ENCODE data around the gene TSGA10IP. TPM values are rescaled to one million over a fixed set of nuclear protein-coding genes. Genes with fewer than 3 reads are reported as not detected.

TSGA10IP gene
- total RNA-seq, 4 donors from 2014 or later = not detected

DNA sequence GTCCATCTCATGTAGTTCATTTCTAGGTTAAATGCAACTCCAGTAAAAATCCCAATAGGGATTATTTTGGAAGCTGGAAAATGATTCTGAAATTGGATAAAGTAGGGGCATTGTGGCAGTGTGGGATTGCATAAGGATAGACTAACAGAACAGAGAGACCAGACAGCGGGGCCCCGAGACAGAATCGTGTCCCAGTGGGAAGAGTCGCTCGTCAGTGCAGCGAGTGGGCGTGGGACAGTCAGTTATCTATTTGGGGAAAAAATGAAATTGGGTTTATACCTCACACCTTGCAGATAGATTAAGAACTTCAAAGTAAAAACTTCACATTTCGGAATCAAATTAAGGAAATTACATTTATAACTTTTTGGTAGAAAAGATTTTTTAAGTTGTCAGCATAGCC is 26.8 kb downstream of the TSGA10IP start:
- no peak overlapping the region for H3K27ac ChIP-seq
- TF ChIP-seq, protein P1, sequence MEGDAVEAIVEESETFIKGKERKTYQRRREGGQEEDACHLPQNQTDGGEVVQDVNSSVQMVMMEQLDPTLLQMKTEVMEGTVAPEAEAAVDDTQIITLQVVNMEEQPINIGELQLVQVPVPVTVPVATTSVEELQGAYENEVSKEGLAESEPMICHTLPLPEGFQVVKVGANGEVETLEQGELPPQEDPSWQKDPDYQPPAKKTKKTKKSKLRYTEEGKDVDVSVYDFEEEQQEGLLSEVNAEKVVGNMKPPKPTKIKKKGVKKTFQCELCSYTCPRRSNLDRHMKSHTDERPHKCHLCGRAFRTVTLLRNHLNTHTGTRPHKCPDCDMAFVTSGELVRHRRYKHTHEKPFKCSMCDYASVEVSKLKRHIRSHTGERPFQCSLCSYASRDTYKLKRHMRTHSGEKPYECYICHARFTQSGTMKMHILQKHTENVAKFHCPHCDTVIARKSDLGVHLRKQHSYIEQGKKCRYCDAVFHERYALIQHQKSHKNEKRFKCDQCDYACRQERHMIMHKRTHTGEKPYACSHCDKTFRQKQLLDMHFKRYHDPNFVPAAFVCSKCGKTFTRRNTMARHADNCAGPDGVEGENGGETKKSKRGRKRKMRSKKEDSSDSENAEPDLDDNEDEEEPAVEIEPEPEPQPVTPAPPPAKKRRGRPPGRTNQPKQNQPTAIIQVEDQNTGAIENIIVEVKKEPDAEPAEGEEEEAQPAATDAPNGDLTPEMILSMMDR (IDR thresholded peaks at IDR 0.05) = no peak
- TF ChIP-seq POLR2A (IDR thresholded peaks at IDR 0.05) = no peak
- TF ChIP-seq EP300 (IDR thresholded peaks at IDR 0.05; ENCODE audit: low read depth) = no peak
- no peak for TF ChIP-seq POLR2AphosphoS5 (IDR thresholded peaks at IDR 0.05)
- 89 to 94% methylated on average over 8 of the region's 8 CpGs for WGBS, 2 donors (ENCODE audit: low coverage in 1 of 2)
- no peak for DNase-seq
- peaks cover 0 to 31% (median 15%) of the 10 kb centered on the region in 4 donors for H3K36me3 ChIP-seq
- no peaks in the 10 kb centered on the region for H3K4me1 ChIP-seq
- H3K9me3 ChIP-seq = no peaks in the 10 kb centered on the region
- no peak overlapping the region for H3K4me3 ChIP-seq
- in situ Hi-C loops (cut with MboI; ENCODE audit: low pct_ligation_motif_present in 1 of 4, low pct_unique_long_range_greater_than_20kb in 1 of 4, low sequenced_read_pairs in 3 of 4) = no loop called here
- H3K27me3 ChIP-seq = no peaks in the 10 kb centered on the region
- intact Hi-C loops (cut with DNase I; ENCODE audit: low total_unique reads) = no loop called here

DNA sequence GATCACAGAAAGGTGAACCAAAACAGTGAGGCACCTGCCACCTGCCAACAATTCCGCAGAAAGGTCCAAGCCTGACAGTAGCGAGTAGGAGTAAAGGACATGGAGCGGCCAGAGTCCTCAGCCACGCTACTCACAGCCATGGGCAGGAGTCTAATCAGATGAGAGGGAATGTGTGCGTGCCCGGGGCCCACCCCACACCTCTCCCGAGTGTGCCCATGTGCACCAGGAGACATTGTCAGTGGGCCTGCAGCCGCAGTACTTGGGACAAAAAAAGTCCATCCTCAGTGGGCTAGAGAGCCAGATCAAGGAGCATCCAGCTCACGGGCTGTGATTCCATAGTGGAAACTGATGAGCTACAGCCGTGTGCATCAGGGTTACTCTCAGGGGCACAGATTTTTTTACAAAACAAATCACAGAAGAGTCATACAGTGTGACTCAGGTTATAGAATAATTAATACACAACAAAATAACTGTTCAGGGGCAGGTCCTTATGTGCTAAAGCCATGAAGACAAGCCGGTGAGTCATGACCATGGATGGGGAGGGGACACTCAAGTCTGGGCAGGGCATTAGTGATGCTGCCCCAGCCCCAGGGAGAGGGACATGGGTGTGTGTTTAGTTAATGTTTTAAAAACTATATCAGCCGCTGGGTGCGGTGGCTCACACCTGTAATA is 28.3 kb downstream of the TSGA10IP start:
- Histone ChIP-seq H3K36me3 (peaks cover 0 to 30% (median 13%) of the 10 kb centered on the region in 4 donors), H3K27me3 (no peaks in the 10 kb centered on the region), H3K9me3 (no peaks in the 10 kb centered on the region), H3K27ac (no peak overlapping the region), H3K4me3 (no peak overlapping the region), H3K4me1 (no peaks in the 10 kb centered on the region)
- no peak for TF ChIP-seq POLR2AphosphoS5 (IDR thresholded peaks at IDR 0.05)
- in situ Hi-C loops (cut with MboI; ENCODE audit: low pct_ligation_motif_present in 1 of 4, low pct_unique_long_range_greater_than_20kb in 1 of 4, low sequenced_read_pairs in 3 of 4) = no loop called here
- intact Hi-C loops (cut with DNase I; ENCODE audit: low total_unique reads) = no loop called here
- 88 to 95% methylated on average over 4 to 13 of the region's 13 CpGs for WGBS, 2 donors (ENCODE audit: low coverage in 1 of 2)
- no peak for DNase-seq

- Histone ChIP-seq H3K4me1 (no peaks in the 10 kb centered on the region), H3K4me3 (no peak overlapping the region), H3K36me3 (peaks cover 0 to 24% (median 7%) of the 10 kb centered on the region in 4 donors), H3K27me3 (no peaks in the 10 kb centered on the region), H3K27ac (no peak overlapping the region), H3K9me3 (no peaks in the 10 kb centered on the region)
- in situ Hi-C loops (cut with MboI; ENCODE audit: low pct_ligation_motif_present in 1 of 4, low pct_unique_long_range_greater_than_20kb in 1 of 4, low sequenced_read_pairs in 3 of 4) = loop anchor here (25.0 kb wide), 3 partner anchors 88 to 288 kb away; partner anchors contain the start of genes CCDC85B (in 2 of the 4), CTSW (in 2 of the 4), FIBP (in 2 of the 4) and KAT5 (in 2 of the 4)
- WGBS, 2 donors (ENCODE audit: low coverage in 1 of 2) = 95 to 100% methylated on average over 2 to 9 of the region's 9 CpGs
- TF ChIP-seq POLR2A (IDR thresholded peaks at IDR 0.05) = no peak
- TF ChIP-seq POLR2AphosphoS5 (IDR thresholded peaks at IDR 0.05) = no peak
- TF ChIP-seq EP300 (IDR thresholded peaks at IDR 0.05; ENCODE audit: low read depth) = no peak
- TF ChIP-seq, protein P1 (IDR thresholded peaks at IDR 0.05) = no peak
- intact Hi-C loops (cut with DNase I; ENCODE audit: low total_unique reads) = no loop called here
- DNase-seq = no peak
Measured at GRCh38 chr11:65975771-65976170, 30.5 kb downstream of the TSGA10IP start.

- H3K27ac ChIP-seq = no peak overlapping the region
- no peaks in the 10 kb centered on the region for H3K27me3 ChIP-seq
- no peaks in the 10 kb centered on the region for H3K9me3 ChIP-seq
- in situ Hi-C loops (cut with MboI; ENCODE audit: low pct_ligation_motif_present in 1 of 4, low pct_unique_long_range_greater_than_20kb in 1 of 4, low sequenced_read_pairs in 3 of 4) = loop anchor here (25.0 kb wide), 3 partner anchors 89 to 289 kb away; partner anchors contain the start of genes CCDC85B (in 2 of the 4), CTSW (in 2 of the 4), FIBP (in 2 of the 4) and KAT5 (in 2 of the 4)
- 84% methylated on average over 41 of the region's 43 CpGs; no CpG with 5 or more reads in 1 of the 2 donors for WGBS, 2 donors (ENCODE audit: low coverage in 1 of 2)
- H3K36me3 ChIP-seq = peaks cover 0 to 24% (median 7%) of the 10 kb centered on the region in 4 donors
- TF ChIP-seq, protein P1 (IDR thresholded peaks at IDR 0.05) = no peak
- TF ChIP-seq EP300 (IDR thresholded peaks at IDR 0.05; ENCODE audit: low read depth) (no peak), POLR2A (IDR thresholded peaks at IDR 0.05) (no peak), POLR2AphosphoS5 (IDR thresholded peaks at IDR 0.05) (no peak)
- H3K4me3 ChIP-seq = no peak overlapping the region
- intact Hi-C loops (cut with DNase I; ENCODE audit: low total_unique reads) = no loop called here
- no peaks in the 10 kb centered on the region for H3K4me1 ChIP-seq
- no peak for DNase-seq
Measured at GRCh38 chr11:65976216-65977176, 31.2 kb downstream of the TSGA10IP start.
